ENCODE data around the gene CHADL.

CHADL gene

DNA sequence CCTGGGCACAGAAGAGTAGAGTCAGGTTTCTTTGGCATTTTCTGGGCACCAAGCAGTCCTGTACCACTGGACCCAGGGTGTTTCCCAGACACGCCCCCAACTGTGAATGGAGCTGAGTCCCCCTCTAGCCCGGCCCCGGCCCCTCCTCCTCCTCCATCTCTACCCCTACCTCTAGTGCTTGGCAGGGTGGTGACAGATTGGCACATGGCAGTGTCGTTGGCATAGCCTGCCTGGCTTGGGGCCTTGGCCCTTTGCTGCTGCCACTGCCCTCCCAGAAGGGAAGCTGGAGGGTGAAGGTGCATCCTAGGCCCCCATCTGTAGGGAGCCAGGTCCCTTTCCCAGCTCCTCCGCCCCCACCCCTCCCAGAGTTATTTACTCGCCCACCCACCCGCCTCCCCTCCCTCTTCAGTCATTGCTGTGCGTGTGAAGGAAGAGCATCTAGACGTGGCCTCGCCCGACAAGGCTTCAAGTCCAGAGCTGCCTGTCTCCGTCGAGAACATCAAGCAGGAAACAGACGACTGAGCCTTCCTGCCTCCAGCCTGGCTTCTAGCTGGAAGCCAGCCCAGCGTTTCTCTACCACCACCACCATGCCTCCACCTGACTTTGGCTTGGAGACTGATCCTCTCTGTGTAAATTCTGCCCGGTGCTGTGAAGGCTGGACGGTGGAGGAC is 10.9 kb downstream of the CHADL start:
- no peak for DNase-seq

DNA sequence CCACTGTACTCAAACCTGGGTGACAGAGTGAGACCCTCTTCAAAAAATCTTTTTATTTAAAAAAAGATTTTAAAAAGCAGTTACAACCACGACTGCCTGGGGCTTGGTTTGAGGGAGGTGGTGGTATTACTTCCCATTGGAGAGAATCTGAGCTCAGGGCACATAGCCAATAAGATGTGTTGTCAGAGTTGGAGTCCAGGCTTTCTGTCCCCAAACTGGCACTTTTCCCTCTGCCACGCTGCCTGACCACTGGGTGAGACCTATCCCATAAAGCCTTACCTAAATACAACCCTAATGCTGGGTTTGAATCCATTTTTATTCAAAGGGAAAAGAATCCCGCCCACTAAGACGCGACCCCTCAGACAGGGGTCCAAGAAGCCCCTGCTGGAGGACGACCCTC is 11.5 kb downstream of the CHADL start:
- no peak for DNase-seq

DNA sequence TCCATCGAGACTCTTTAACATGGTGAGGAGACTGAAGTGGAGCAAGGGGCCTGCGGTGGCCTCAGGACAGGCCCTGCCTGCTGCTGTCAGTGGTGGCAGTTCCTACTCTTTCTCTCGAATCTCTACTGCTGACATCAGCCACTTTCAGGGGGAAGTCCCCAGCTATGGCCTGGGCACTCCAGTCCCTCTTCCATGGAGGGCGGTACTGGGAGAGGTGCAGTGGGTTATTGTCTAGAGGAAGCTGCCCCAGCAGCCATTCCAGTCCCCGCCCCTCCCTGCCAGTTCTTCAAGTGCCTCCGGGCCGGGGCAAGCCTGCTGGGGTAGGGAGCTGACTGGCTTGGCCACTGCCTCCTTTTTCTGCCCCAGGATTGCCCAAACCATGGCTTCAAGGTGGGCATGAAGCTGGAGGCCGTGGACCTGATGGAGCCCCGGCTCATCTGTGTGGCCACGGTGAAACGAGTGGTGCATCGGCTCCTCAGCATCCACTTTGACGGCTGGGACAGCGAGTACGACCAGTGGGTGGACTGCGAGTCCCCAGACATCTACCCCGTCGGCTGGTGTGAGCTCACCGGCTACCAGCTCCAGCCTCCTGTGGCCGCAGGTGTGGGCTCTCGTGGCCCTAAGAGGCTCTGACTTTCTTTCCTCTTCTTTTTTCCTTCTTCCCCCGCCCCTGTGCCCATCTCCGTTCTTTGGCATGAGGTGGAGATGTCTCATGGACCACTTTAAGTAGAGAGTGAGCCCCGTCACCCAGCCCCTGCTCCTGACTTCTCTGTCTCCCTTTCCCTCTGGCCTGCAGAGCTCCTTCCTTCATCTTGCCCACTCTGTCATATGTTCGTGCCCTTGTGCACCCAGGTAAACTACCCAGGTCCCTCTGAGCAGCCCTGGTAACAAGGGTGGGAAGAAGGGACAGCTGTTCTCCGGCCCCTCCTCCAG is 13.7 kb downstream of the CHADL start:
- DNase-seq: no peak

DNA sequence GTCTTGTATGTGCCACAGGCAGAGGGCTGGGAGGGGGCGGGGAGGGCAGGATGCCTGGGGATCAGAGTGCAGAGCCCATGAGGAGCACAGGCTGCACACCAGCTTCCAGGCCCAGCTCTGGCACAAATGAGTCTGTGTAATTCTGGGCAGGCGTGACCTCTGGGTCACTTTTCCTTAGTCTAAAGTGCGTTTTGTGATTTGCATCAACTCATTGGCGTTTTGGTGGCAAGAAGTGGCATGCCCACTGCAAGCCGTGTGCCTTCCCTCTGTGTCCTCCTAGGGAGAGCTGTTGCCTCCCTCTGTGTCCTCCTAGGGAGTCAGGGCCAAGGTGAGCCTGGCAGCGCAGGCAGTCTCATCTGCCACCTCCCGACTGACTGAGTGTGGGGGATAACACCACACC is 17.2 kb downstream of the CHADL start:
- DNase-seq: no peak

DNA sequence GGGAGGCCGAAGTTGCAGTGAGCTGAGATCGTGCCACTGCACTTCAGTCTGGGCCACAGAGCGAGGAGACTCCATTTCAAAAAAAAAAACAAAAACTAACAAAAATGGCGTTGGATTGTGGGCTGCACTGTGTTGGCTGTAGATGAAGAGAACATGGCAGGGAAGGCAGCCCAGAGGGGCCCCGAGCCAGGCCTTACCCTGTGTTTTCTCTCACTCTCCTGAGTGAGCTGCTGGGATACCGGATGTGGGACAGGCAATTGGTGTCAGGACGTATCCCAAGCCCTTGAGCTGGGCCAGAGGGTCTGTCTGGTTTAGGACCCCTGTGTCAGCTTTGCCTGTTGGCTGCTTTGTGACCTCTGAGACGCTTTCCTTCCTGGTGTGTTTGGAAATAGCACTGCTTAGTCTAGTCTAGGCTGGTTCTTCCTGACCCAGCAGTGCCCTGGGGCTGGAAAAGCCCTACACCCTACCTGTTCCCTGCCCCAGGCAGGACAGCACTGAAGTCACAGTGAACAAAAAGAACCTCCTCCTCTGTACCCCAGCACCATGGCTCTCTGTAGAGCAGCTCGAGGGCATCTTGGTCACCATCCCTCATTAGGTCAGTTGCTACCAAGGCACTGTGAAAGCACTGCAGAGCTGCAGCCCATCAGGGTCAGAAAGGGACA is 17.8 kb downstream of the CHADL start:
- no peak for DNase-seq

DNA sequence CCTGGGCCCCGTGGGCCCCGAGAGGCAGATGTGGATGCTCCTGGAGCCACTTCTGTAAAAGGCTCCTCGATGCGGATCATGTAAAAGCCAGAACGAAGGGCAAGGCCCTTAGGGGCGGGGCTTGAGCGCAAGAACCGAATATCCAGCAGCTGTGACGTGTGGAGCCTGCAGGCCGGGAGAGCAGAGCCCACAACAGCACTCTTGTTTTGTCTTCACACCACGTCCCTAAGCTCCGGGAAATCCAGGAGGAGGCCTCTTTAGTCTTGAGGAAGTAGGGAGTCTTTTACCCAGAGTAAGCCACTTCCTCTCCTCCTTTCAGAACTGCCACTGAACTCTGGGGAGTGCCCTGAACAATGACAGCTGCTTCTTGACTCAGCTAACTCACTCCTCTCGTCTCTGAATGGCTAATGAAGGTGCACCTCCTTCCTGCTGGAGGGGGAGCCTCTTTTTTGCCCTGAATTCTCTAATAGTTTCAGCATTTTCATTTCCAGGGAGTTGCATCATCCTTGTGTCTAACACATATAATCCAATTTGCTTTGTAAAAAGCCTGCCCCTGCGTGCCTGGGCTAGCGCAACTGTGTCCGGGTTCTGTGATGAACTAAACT is 23.1 kb downstream of the CHADL start:
- DNase-seq: peak; percentile 56

DNA sequence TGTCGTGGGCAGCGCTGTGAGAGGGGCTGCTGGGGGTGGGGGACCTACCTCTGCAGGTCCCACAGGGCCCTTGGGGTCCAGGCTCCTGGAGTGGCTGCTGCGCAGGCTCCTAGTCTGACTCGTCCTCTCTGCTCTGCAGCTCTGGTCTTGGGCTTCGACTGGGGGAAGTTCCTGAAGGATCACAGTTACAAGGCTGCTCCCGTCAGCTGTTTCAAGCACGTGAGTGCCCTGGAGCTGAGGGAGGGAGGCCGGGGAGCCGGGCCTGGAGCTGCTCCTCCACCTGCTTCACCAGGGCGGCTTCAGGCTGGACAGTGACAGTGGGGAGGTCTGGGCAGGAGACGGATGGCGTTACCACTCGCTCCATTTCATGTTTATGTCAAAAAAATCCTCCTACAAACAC is 23.7 kb downstream of the CHADL start:
- no peak for DNase-seq

DNA sequence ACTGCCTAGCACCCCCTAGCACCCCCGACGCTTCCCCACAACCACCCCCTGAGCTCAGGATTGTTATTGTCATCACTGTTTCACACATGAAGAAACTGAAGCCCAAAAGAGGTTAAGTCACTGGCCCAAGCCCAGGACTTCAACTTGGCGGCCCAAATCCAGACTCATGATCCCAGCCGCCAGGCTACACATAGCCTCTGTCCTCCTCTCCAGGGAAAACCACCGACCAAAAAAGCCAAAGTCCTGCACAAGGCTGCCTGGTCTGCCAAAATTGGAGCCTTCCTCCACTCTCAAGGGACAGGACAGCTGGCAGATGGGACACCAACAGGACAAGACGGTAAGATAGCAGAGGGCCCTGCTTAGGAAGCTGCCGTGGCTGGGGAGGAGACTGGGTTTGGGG is 24.8 kb downstream of the CHADL start:
- DNase-seq: no peak

DNA sequence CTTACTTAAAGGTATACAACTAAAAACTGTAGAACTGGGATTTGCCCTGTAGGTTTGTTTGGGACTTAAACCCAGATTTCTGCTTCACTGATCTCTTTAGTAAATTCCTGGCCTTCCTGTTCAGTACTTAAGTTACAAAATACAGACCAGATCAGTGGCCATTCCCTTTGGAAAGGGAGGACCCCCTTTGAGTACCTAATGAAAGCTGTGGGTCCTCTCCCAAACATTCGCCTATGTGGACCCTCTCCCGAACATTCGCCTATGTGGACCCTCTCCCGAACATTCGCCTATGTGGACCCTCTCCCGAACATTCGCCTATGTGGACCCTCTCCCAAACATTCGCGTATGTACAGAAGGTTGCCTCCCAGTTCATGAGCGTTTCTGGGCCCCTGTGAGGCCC is 25.3 kb downstream of the CHADL start:
- DNase-seq: no peak

DNA sequence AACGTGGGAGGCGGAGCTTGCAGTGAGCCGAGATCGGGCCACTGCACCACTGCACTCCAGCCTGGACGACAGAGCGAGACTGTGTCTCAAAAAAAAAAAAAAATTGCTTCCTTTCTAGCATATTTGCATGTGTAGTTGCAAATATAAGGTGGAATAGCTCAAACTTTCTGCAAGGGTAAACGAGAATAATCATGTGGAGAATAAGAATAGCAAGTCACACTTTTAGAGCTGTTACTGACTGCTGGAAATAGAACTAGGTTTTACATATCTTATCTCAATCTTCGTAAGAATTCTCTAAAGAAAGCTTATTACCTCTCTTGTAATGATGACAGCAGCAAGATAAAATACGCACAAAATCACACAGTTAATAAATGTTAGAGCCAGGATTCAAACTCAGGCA is 34.0 kb downstream of the CHADL start:
- DNase-seq: no peak

DNA sequence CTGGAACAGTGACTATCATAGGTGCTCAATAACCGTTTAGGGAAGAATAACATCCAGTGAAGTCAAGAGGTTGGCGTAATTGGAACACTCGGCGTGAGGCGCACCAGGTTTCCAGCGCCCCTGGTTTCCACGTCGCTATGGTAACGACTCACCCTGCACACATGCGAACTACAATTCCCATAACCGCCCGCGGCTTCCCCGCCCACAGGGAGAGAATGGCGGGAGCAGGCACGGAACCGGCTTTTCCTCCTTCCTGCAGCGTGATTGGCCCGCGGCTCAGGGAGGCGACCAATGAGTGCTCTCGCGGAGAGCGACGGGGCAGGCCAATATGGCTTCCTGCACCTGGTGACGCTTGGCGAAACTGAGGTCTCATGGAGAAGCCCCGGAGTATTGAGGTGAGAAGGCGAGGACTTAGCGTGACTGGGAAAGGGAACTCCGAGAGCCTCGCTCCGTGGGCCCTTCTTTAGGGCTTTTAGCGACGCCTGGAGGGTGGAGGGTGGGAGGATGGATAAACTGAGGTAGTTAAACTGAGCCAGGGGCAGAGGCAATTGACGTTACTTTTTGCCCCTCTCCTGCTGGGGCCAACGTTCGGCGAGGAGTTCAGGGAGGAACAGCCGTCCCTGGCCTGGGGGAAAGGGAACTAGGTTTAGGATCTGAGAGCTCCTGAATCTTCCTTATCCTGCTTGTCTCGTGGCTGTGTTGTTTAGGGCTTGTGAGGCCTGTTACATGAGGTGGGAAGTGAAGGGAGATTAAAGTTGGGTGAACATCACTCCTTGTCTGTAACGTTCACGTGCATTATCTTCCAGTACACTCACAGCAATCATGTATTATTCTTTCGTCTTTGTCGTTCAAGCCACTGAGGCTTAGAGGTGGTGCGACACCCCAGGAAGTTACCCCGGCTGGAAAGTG is 35.5 kb downstream of the CHADL start, which contains the start of gene L3MBTL2:
Gene L3MBTL2, plus strand, starts transcription at position 321 of the 909 bp plus-strand sequence. Its CDS starts 51 bp downstream, at position 372.
- DNase-seq: peak; percentile 89

DNA sequence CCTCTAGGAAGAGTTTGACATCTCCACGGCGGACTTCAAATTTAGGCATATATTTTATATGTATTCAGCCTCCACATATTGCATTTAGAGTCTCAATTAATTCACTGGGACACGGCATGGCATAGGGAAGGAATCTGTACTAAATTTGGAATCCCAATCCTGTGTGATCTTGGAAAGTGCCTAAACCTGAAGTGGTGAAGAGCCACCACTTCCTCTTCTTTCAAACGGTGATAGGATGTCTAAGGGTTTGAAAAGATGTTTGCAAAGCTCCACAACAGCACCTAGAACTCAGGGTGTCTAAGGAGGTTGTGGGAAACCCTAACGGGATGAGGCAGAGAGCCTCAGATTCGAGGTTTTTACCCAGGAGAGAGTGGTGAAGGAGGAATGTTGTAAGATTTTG is 36.7 kb downstream of the CHADL start:
- no peak for DNase-seq

DNA sequence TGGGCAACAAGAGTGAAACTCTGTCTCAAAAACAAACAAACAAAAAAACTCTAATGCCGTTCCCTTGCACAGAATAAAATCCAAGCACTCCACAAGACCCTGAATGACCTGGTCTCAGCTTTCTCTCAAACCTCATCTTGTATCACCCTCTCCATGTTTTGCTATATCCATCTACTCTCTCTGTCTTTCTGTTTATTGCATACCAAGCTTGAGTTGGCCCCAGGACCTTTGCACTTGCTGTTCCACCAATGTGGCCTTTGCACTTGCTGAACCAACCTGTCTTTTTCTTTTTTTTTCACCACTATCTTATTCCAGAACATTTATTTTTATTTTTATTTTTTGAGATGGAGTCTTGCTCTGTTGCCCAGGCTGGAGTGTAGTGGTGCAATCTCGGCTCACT is 37.6 kb downstream of the CHADL start:
- DNase-seq: no peak

DNA sequence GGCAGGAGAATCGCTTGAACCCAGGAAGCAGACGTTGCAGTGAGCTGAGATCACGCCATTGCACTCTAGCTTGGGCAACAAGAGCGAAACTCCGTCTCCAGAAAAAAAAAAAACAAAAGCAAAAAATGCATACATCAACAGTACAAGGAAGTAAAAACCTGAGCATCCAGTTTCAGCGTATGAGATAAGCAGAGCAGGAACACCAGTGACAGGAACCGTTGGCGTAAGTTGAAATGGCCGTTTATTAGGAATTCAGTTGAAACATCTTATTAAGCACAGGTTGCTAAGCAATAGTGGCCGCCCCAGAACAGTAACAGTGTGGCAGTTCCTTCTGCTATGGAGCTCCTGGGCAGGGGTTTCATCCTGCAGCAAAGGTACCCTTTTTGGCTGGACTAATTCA is 39.6 kb downstream of the CHADL start:
- no peak for DNase-seq

DNA sequence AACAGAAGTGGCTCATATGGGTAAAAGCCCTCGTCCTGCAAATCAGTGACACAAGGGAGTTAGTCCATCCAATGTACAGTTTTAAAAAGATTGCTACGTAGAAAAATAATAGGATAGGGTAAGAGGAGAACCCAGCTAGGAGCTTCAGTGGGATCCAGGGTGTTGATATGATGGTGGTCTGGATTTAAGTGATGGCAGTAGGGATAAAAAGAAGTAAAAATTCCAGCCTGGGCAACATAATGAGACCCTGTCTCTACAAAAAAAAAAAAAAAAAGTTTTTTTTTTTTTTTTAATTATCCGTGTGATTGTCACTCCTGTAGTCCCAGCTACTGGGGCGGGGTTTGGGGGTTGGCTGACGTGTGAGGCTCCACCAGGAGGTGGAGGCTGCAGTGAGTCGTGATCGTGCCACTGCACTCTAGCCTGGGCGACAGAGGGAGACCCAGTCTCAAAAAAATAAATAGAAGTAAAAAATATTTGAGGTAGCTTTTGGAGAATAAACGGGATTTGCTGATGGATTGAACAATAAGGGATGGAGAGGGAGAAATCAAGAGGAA is 42.6 kb downstream of the CHADL start:
- no peak for DNase-seq

DNA sequence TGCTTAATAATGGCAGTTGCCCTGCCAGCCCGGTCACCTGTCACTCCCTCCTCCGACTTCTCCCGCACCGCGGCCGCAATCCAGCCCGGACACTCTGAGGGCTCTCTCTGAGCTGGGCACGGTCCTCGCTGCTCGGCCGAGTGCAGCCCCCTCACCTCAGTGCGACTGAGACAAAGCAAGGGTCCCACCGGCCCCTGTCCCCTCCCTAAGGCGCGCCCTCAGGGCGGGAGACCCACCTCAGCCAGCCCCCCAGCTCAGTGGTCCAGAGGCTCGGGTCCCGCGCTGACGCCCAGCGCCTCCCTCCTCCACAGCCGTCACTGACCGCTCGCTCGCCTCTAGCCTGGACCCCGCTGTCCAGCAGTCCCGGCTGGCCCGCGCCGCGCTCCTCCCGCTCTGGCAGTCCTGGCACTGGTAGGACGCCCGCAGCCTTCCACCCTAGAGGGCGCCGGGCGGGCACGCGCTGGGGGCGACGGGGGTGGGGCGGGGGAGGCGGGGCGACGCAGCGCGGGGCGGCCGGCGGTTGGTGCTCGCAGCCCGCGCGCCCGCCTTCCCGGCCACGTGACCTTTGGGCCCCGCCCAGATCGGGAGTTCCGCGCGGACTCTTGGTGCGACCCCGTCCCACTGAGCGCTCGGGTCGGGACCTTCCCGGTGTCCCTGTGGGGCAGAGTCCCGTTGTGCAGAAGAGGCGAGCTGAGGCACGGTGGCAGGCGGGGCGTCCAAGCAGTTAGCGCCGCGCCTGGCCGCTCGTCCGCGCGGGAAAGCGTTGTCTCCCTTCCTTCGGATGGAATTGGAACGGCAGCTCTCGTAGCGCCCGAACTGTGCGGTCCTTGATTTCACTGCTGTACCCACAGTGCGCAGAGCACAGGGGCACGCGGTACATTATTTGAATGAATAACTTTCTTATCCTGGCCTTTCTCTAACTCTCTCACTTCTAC is 43.4 kb downstream of the CHADL start:
- peak; percentile 61 for DNase-seq

DNA sequence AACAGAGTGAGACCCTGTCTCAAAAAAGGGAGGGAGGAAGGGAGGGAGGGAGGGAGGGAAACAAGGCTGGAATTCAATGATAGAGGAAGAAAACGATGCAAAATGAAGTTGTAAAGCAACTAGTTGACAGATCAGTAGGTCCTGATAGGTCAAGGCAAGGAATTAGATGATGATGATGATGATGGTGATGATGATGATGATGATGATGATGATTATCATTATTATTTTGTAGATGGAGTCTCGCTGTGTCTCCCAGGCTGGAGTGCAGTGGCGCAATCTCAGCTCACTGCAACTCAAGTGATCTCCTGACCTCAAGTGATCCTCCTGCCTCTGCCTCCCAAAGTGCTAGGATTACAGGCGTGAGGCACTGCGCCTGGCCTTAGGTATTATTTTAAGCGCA is 46.9 kb downstream of the CHADL start:
- DNase-seq: no peak

DNA sequence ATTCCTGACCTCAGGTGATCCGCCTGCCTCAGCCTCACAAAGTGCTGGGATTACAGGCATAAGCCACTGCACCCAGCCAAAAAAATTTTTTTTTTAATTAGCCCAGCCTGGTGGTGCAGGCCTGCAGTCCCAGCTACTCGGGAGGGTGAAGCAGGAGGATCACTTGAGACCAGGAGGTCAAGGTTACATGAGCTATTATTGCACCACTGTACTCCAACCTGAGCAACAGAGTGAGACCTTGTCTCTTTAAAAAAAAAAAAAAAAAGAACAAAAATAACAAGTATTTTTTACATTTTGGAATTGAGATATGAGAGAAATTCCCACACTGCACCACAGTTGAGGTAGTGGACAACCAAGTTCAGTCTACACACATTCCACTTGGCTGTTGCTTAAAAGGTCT is 49.3 kb downstream of the CHADL start:
- no peak for DNase-seq

DNA sequence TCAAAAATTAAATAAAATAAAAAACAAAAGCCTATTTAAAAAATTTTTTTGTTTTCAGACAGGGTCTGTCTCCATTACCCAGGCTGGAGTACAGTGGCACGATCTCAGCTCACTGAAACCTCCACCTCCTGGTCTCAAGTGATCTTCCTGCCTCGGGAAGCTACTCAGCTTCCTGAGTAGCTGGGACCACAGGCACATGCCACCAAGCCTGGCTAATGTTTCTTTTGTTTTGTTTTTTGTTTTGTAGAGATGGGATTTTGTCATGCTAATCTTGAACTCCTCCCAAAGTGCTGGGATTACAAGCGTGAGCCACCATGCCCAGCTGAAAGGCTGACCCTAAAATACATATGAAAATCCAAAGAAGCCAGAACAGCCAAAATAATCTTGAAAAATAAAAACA is 56.1 kb downstream of the CHADL start:
- no peak for DNase-seq

DNA sequence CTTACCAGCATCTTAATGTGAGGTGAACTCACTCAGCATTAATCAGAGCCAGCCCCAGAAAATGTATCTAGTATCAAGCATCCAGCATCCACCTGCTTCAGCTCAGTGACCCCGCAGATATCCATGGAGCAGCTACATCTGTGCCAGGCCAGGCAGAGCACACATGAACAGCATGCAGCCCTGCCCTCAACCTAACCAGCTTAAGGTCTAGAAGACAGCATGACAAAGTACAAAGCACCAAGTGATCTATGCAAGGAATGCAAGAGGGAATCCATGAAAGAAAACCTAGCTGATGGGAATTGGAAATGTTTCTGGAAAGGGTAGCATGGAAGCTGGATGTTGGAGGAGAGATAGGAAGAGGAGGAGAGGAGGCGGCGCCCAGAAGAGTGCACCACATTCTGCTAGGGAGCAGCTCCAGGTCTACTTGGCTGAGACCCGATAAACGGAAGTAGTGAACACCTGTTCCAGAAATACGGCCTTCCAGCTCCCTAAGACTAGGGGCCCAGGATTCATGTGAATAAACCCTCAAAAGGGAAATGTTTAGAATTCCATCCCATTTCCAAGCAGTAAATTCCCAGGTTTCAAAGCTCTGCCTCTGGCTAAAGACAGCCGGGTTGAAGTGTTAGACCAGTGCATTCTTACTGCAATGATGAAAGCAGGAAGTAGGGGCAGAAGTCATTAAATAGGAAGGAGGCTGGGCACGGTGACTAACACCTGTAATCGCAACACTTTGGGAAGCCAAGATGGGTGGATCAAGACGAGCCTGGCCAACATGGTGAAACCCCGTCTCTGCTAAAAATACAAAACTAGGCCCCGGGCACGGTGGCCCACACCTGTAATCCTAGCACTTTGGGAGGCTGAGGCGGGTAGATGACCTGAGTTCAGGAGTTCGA is 59.1 kb downstream of the CHADL start:
- no peak for DNase-seq

Data from KG1 (cell line).